ENCODE data around the gene LRRC70. TPM values are rescaled to one million over a fixed set of nuclear protein-coding genes. Genes with fewer than 3 reads are reported as not detected.

LRRC70 gene
- total RNA-seq, 6 experiments from 2014 or later = 0.13 to 0.50 (median 0.28) TPM

- Mint-ChIP-seq H3K9me3 (peaks cover 7% of the 10 kb centered on the region), H3K4me3 (no peak overlapping the region), H3K36me3 (ENCODE audit: low read depth) (peaks cover 36% of the 10 kb centered on the region)
Observed at GRCh38 chr5:62568143-62568542, 10.5 kb upstream of the LRRC70 start.

GRCh38 chr5:62568800-62569432 lies 9.7 kb upstream of the LRRC70 start:
- DNase-seq = no peak
- Mint-ChIP-seq H3K27me3 (ENCODE audit: insufficient read depth) (no peaks in the 10 kb centered on the region), H3K27ac (no peak overlapping the region), H3K4me3 (no peak overlapping the region), H3K36me3 (ENCODE audit: low read depth) (peaks cover 36% of the 10 kb centered on the region), H3K9me3 (peaks cover 7% of the 10 kb centered on the region), H3K4me1 (ENCODE audit: low read depth) (peaks cover 16% of the 10 kb centered on the region)
- TF ChIP-seq CTCF (IDR thresholded peaks at IDR 0.05) = no peak

More at GRCh38 chr5:62568143-62568542, 10.5 kb upstream of the LRRC70 start:
- Mint-ChIP-seq H3K4me1 (ENCODE audit: low read depth) (peaks cover 11% of the 10 kb centered on the region), H3K27ac (no peak overlapping the region), H3K27me3 (ENCODE audit: insufficient read depth) (no peaks in the 10 kb centered on the region)
- DNase-seq = no peak
- no peak for TF ChIP-seq CTCF (IDR thresholded peaks at IDR 0.05)

- no peak for DNase-seq
- Mint-ChIP-seq H3K36me3 (ENCODE audit: low read depth) (peaks cover 36% of the 10 kb centered on the region), H3K9me3 (peaks cover 7% of the 10 kb centered on the region), H3K27ac (no peak overlapping the region), H3K27me3 (ENCODE audit: insufficient read depth) (no peaks in the 10 kb centered on the region), H3K4me1 (ENCODE audit: low read depth) (peaks cover 16% of the 10 kb centered on the region), H3K4me3 (no peak overlapping the region)
- no peak for TF ChIP-seq CTCF (IDR thresholded peaks at IDR 0.05)
Observed at GRCh38 chr5:62569470-62569869, 9.1 kb upstream of the LRRC70 start.

GRCh38 chr5:62572918-62573514 lies 5.6 kb upstream of the LRRC70 start:
- DNase-seq = no peak
- peaks cover 28% of the 10 kb centered on the region for H3K4me1 Mint-ChIP-seq (ENCODE audit: low read depth)
- TF ChIP-seq CTCF (IDR thresholded peaks at IDR 0.05) = no peak

GRCh38 chr5:62574599-62574998 lies 4.0 kb upstream of the LRRC70 start:
- H3K36me3 Mint-ChIP-seq (ENCODE audit: low read depth) = no peaks in the 10 kb centered on the region

More at GRCh38 chr5:62572918-62573514, 5.6 kb upstream of the LRRC70 start:
- Mint-ChIP-seq H3K27ac (no peak overlapping the region), H3K27me3 (ENCODE audit: insufficient read depth) (no peaks in the 10 kb centered on the region), H3K36me3 (ENCODE audit: low read depth) (peaks cover 8% of the 10 kb centered on the region), H3K9me3 (peaks cover 2% of the 10 kb centered on the region), H3K4me3 (no peak overlapping the region)

More at GRCh38 chr5:62574599-62574998, 4.0 kb upstream of the LRRC70 start:
- no peak for TF ChIP-seq CTCF (IDR thresholded peaks at IDR 0.05)
- Mint-ChIP-seq H3K9me3 (no peaks in the 10 kb centered on the region), H3K27ac (no peak overlapping the region), H3K4me3 (no peak overlapping the region), H3K4me1 (ENCODE audit: low read depth) (peaks cover 28% of the 10 kb centered on the region), H3K27me3 (ENCODE audit: insufficient read depth) (no peaks in the 10 kb centered on the region)
- DNase-seq = no peak
